Mesothelial cell of epicardium (in vitro differentiated cells): ENCODE results near the gene HLA-DMB. TPM values are rescaled to one million over a fixed set of nuclear protein-coding genes. Genes with fewer than 3 reads are reported as not detected.

Experiments
- DNase-seq, 2 experiments: peaks; one replicate each; pipeline ENCODE4 v3.0.0; 2021; ENCODE audit warnings: low spot score in 2 of 2; ENCODE audit not compliant: unreplicated experiment in 2 of 2
- H3K27ac Mint-ChIP-seq: 2 replicates; pipeline ENCODE4 v1.8.0; 2021; ENCODE audit warnings: mixed read lengths
- H3K27me3 Mint-ChIP-seq: 2 replicates; pipeline ENCODE4 v1.8.0; 2021; ENCODE audit warnings: low read depth, mixed read lengths
- H3K36me3 Mint-ChIP-seq: 2 replicates; pipeline ENCODE4 v1.8.0; 2021; ENCODE audit warnings: mixed read lengths
- H3K4me1 Mint-ChIP-seq: 2 replicates; pipeline ENCODE4 v1.8.0; 2021; ENCODE audit warnings: mixed read lengths
- H3K4me3 Mint-ChIP-seq: 2 replicates; pipeline ENCODE4 v1.8.0; 2021; ENCODE audit warnings: mild to moderate bottlenecking, moderate library complexity, mixed read lengths
- H3K9me3 Mint-ChIP-seq: 2 replicates; pipeline ENCODE4 v1.8.0; 2021; ENCODE audit warnings: mixed read lengths
- total RNA-seq: library from RNA; stranded (reverse); gene quantifications from 3 replicates; pipeline ENCODE4 v1.2.1, GENCODE V29; 2021
- TF ChIP-seq, protein P1 (sequence below): fragments of 200-600 bp; sonication (generic); IDR thresholded peaks from one replicate; pipeline ENCODE4 v1.5.0; 2021; ENCODE audit warnings: antibody characterized with exemption; ENCODE audit not compliant: unreplicated experiment

HLA-DMB gene
- total RNA-seq, 1 donor from 2014 or later, result not detected

DNA sequence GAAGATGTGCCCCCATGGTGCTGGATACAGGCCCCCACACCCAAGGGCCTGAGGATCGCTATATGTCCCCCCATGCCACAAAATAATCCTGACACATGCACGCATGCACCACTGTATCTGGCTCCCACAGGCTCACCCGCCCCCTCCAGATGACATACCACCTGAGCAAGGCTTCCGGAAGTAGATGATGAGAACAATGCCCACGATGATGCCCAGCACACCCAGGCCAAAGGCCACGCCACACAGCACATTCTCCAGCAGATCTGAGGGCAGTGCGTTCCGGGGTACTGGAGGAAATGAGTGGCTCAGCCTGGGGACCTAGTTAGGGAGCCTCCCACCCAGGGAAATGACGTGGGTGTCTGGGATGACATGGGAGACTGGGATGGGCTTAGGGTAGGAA, 8.3 kb upstream of the HLA-DMB start:
- TF ChIP-seq, protein P1, sequence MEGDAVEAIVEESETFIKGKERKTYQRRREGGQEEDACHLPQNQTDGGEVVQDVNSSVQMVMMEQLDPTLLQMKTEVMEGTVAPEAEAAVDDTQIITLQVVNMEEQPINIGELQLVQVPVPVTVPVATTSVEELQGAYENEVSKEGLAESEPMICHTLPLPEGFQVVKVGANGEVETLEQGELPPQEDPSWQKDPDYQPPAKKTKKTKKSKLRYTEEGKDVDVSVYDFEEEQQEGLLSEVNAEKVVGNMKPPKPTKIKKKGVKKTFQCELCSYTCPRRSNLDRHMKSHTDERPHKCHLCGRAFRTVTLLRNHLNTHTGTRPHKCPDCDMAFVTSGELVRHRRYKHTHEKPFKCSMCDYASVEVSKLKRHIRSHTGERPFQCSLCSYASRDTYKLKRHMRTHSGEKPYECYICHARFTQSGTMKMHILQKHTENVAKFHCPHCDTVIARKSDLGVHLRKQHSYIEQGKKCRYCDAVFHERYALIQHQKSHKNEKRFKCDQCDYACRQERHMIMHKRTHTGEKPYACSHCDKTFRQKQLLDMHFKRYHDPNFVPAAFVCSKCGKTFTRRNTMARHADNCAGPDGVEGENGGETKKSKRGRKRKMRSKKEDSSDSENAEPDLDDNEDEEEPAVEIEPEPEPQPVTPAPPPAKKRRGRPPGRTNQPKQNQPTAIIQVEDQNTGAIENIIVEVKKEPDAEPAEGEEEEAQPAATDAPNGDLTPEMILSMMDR, result no peak
- Mint-ChIP-seq H3K4me3 (no peak overlapping the region), H3K27ac (no peak overlapping the region), H3K4me1 (no peaks in the 10 kb centered on the region), H3K27me3 (peaks cover 16% of the 10 kb centered on the region), H3K36me3 (no peaks in the 10 kb centered on the region), H3K9me3 (peaks cover 3% of the 10 kb centered on the region)
- no peak for DNase-seq

DNA sequence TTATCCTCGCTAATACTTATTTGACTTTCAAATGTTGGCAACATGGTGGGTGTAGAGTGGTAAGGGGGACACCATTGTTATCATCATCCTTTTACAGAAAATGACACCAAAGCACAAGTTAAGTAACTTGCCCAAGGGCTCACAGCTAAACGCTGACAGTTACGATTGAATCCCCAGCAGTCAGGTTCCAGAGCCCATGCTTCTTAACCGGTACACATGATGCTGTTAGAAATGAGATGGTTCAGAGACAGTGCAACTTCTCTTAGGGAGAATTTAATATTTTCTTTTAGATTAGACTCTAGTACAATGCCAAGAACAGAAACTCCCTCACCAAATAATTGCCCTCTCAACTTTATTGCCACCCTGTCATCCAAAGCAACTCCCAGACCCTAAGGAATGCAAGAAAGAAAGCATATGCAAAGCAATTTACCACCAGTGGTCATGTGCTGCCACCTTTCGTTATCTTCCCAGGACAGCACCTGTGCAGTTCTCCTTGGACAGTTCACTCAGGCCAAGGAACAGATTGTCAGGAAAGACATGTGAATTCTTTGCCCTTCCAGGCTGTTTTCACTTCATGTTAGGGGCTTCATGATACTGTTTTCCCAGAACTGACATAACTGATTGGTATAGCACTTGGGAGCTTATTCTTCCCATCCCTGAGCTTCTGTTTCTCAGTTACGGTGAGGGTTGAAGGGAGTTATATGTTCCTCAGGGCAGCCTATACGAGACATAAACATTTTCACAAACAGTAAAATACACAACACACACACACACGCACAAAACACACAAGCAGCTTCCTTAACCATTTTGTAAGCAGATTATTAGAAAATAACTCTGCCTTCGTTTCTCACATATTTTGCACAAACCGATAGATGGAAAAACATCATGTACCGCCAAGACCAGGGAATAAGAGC, 7.0 kb upstream of the HLA-DMB start:
- Mint-ChIP-seq H3K27ac (no peak overlapping the region), H3K9me3 (peaks cover 3% of the 10 kb centered on the region), H3K4me1 (no peaks in the 10 kb centered on the region), H3K4me3 (no peak overlapping the region), H3K27me3 (peaks cover 23% of the 10 kb centered on the region), H3K36me3 (no peaks in the 10 kb centered on the region)
- no peak for DNase-seq
- TF ChIP-seq, protein P1, result peak; percentile 13

DNA sequence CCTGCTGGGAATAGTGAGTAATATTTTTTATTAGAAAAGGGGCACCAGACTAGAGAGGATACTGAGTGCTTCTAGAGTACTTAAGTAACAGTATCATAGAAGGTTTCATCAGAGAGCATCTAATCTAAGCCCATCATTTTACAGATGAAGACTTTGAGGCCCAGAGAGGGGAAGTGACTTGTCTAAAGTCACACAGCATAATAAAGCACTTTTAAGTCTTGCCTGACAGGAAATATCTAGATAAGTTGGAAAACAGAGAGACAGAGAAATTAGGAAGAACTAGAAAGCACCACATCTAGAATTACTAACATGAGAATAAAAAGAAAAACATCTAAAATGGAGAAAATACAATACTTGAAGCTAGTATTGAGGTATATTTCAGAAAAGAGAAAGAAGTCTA, 6.1 kb upstream of the HLA-DMB start:
- Mint-ChIP-seq H3K4me3 (no peak overlapping the region), H3K27ac (no peak overlapping the region), H3K36me3 (no peaks in the 10 kb centered on the region), H3K27me3 (peaks cover 23% of the 10 kb centered on the region), H3K9me3 (peaks cover 3% of the 10 kb centered on the region), H3K4me1 (no peaks in the 10 kb centered on the region)
- DNase-seq, result no peak
- TF ChIP-seq, protein P1, result no peak

DNA sequence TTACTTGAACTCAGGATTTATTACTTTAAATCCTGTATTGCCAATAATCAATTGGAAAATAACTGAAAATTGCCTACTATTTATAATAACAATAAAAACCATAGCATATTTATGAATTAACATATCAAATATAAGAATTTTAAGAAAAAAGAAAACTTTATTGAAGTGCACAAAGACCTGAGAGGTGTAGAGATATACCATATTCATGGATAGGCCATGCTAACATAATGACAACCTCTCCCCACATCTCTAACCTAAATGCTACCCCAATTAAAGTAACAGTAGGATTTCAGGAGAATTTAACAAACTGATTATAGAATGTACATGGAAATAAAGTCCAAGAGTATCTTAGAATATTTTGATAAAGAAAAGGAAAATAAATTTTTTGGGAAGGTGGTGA, 5.1 kb upstream of the HLA-DMB start:
- H3K4me1 Mint-ChIP-seq, result no peaks in the 10 kb centered on the region
- no peak overlapping the region for H3K27ac Mint-ChIP-seq
- H3K27me3 Mint-ChIP-seq, result peaks cover 25% of the 10 kb centered on the region

DNA sequence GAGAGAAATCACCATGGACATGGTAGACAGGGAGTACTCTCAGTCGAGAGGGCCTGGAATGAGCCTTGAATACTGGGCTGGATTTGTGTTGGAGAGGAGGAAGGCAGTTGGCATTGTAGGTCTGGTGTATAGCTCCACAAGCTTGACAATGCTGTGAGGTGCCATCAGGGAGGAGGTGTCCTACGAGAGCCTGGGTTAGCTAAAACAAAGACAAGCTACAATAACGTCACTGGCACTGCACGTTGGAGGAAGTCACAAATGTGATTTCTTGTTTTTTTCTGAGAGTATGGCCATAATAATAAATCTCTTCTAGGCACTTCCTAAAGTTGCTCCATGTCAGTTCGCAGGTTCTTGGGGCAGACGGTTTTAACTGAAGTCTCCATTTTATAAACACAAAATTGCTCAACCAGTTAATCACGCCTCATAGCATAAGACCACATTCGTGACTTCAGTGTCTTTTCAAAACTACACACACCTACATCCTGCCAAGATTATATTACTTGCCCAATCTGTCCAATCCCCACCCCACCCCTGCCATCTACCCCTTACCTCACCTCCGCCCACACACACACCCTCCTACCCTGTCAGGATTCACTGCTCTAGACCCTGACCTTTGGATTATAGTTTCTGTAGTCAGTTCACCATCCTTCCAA, 4.4 kb upstream of the HLA-DMB start:
- H3K36me3 Mint-ChIP-seq, result no peaks in the 10 kb centered on the region
- H3K9me3 Mint-ChIP-seq, result peaks cover 3% of the 10 kb centered on the region
- H3K4me3 Mint-ChIP-seq, result no peak overlapping the region
- H3K27ac Mint-ChIP-seq, result no peak overlapping the region
- no peak for DNase-seq
- TF ChIP-seq, protein P1, result no peak
- H3K4me1 Mint-ChIP-seq, result no peaks in the 10 kb centered on the region
- peaks cover 30% of the 10 kb centered on the region for H3K27me3 Mint-ChIP-seq

More for the DNA sequence above, 5.1 kb upstream of the HLA-DMB start:
- H3K9me3 Mint-ChIP-seq, result peaks cover 3% of the 10 kb centered on the region
- TF ChIP-seq, protein P1, result no peak
- no peak overlapping the region for H3K4me3 Mint-ChIP-seq
- DNase-seq, result no peak
- no peaks in the 10 kb centered on the region for H3K36me3 Mint-ChIP-seq
